Testis (tissue), 2 donors: ENCODE results near the gene ANTXR1.

ENCODE experiments used
- CTCF ChIP-seq, 3 experiments: fragments of 450-650 bp in 2 of 3; fragments of 200-600 bp in 1 of 3; sonication (generic) in 1 of 3; IDR thresholded peaks; one replicate each; pipeline ENCODE4 v1.5.1; 2016 to 2019; ENCODE audit warnings: antibody characterized with exemption in 3 of 3, mild to moderate bottlenecking in 2 of 3, moderate library complexity in 1 of 3
- POLR2A ChIP-seq: fragments of 450-650 bp; IDR thresholded peaks from one replicate; pipeline ENCODE4 v1.6.1; 2017; ENCODE audit warnings: antibody characterized with exemption, mild to moderate bottlenecking, moderate library complexity

- TF ChIP-seq CTCF (IDR thresholded peaks at IDR 0.05) (no peak), POLR2A (no peak)
Observed at GRCh38 chr2:69118609-69119008, 105.6 kb downstream of the ANTXR1 start.
